ENCODE results near the gene RAB4A. TPM values are rescaled to one million over a fixed set of nuclear protein-coding genes. Genes with fewer than 3 reads are reported as not detected.

RAB4A gene
- total RNA-seq, 1 experiment from 2014 or later: 66.7 TPM

DNA sequence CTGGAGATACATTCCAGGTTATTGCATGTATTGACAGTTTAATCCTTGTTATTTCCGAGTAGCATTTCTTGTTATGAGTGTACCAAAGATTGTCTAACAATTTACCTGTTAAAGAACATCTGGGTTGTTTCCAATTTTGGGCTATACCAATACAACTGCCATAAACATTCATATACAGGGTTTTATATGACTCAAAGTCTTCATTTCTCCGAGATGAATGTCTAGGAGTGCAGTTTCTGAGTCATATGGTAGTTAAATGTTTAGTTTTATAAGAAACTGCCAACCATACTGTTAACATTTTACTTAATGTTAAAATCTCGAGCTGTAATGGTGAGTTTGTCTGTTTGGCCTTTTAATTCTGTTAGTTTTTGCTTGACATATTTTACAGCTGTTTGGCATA is 10.0 kb downstream of the RAB4A start:
- Histone ChIP-seq H3K9ac (ENCODE audit: extremely low read depth, insufficient read length, low read length) (no peak overlapping the region), H4K5ac (ENCODE audit: insufficient read length, low read depth, low read length) (no peak overlapping the region), H2BK12ac (ENCODE audit: insufficient read length, low read depth, low read length) (no peak overlapping the region), H3K9me3 (ENCODE audit: control insufficient read depth, low read depth, low read length) (no peaks in the 10 kb centered on the region), H2BK120ac (ENCODE audit: low read depth, low read length, poor library complexity, severe bottlenecking) (no peak overlapping the region), H2AFZ (ENCODE audit: low read length) (no peak overlapping the region), H2BK15ac (ENCODE audit: low read depth, low read length) (no peak overlapping the region), H2BK5ac (ENCODE audit: insufficient read length, low read length) (no peak overlapping the region), H3K27ac (ENCODE audit: insufficient read length, low read depth, low read length) (no peak overlapping the region), H3K79me1 (ENCODE audit: insufficient read depth, low read depth, low read length, poor library complexity, severe bottlenecking) (peaks cover 6% of the 10 kb centered on the region), H3K56ac (ENCODE audit: insufficient read length, low read depth, low read length) (no peak overlapping the region), H3K4me1 (ENCODE audit: insufficient read depth, low read length) (peaks cover 2% of the 10 kb centered on the region; the same call in 1 of the 2 replicates), H3K23ac (ENCODE audit: insufficient read length, low read depth, low read length) (no peak overlapping the region), H2AK5ac (ENCODE audit: insufficient read length, low read length) (no peak overlapping the region), H3K14ac (ENCODE audit: insufficient read depth, low read length) (no peak overlapping the region), H3K27me3 (ENCODE audit: insufficient read depth, low read length) (no peaks in the 10 kb centered on the region), H3K18ac (ENCODE audit: insufficient read length, low read depth, low read length) (no peak overlapping the region), H4K20me1 (ENCODE audit: control insufficient read depth, insufficient read depth, insufficient read length) (no peaks in the 10 kb centered on the region), H3K4ac (ENCODE audit: low read depth, low read length) (no peak overlapping the region), H4K8ac (replicated peaks; ENCODE audit: insufficient read length, low read depth, low read length) (no peak overlapping the region), H3K4me2 (ENCODE audit: insufficient read depth, insufficient read length, low read length) (no peak overlapping the region), H4K91ac (ENCODE audit: insufficient read length, low read depth, low read length) (no peak overlapping the region), H3K79me2 (ENCODE audit: insufficient read depth, low read length) (peaks cover 18% of the 10 kb centered on the region; the same call in 1 of the 2 replicates), H3T11ph (ENCODE audit: low read length) (no peak overlapping the region), H2BK20ac (ENCODE audit: low read depth, low read length, poor library complexity, severe bottlenecking) (no peak overlapping the region), H3K23me2 (ENCODE audit: insufficient read length, low read depth, low read length, poor library complexity, severe bottlenecking) (no peaks in the 10 kb centered on the region)
- DNase-seq: no peak
- H3K36me3 Mint-ChIP-seq (ENCODE audit: insufficient read depth in 1 of 3, low read depth in 3 of 3): no peaks in the 10 kb centered on the region
- no CpG with 5 or more reads among the region's 3 CpGs for WGBS (ENCODE audit: extremely low coverage, insufficient read length, low lambda C conversion rate)
- H3K27ac Mint-ChIP-seq: no peak overlapping the region
- no peaks in the 10 kb centered on the region for H3K9me3 Mint-ChIP-seq
- H3K4me3 Mint-ChIP-seq: no peak overlapping the region
- peaks cover 15 to 17% of the 10 kb centered on the region in 2 experiments for H3K4me1 Mint-ChIP-seq
- H3K27me3 Mint-ChIP-seq (ENCODE audit: low read depth): no peaks in the 10 kb centered on the region
- no peak for TF ChIP-seq CTCF (conservative IDR thresholded peaks at IDR 0.05)
